T-cell (primary cell): ENCODE measurements around the gene DSN1. TPM values are rescaled to one million over a fixed set of nuclear protein-coding genes. Genes with fewer than 3 reads are reported as not detected.
A peak's percentile ranks its signal among the peaks of the same experiment; 100 is the strongest.

Source experiments
- ATAC-seq, 4 experiments: fragments of 200-7000 bp in 3 of 4; fragments of 150-1000 bp in 1 of 4; cut with Tn5 transposase; replicated peaks in 1 of 4; 1 replicate in 3 of 4; 2 replicates in 1 of 4; pipeline ENCODE4 v1.10.0; 2021; ENCODE audit warnings: moderate library complexity in 3 of 4, mild to moderate bottlenecking in 2 of 4, moderate number of reproducible peaks in 1 of 4
- CTCF ChIA-PET, 2 donors: fragments of 300-600 bp; sonication (Branson Sonifier 250); formaldehyde crosslinking; loops; one replicate each; lab custom pipeline; 2022; ENCODE audit warnings: antibody characterized with exemption in 2 of 2; lab: Charles Lee
- POLR2A ChIA-PET, 2 donors: fragments of 300-600 bp; sonication (Branson Sonifier 250); formaldehyde crosslinking; loops; one replicate each; lab custom pipeline; 2022; ENCODE audit warnings: antibody characterized with exemption in 2 of 2; lab: Charles Lee
- DNase-seq, 35 experiments: peaks; one replicate each; pipeline versions ENCODE4 v3.0.0 to v3.0.0-alpha.2; 2013 to 2023
- H3K27ac ChIP-seq: one replicate; pipeline ENCODE4 v1.5.1; 2013; ENCODE audit warnings: low read length
- H3K27me3 ChIP-seq, 2 experiments: replicated peaks in 1 of 2; 1 replicate in 1 of 2; 2 replicates in 1 of 2; pipeline versions ENCODE4 v1.6.1 to v1.7.0; 2013; ENCODE audit warnings: low read length in 1 of 2, mixed read lengths in 1 of 2; ENCODE audit not compliant: control insufficient read depth in 2 of 2, insufficient read depth in 2 of 2; ENCODE audit errors: extremely low read depth in 1 of 2
- H3K36me3 ChIP-seq, 2 donors: 1 replicate in 1 of 2; 2 replicates in 1 of 2; pipeline versions ENCODE4 v1.6.1 to v1.7.0; 2013; ENCODE audit warnings: low read length in 1 of 2; ENCODE audit not compliant: control insufficient read depth in 2 of 2, insufficient read depth in 1 of 2; ENCODE audit errors: extremely low read depth in 1 of 2
- H3K4me1 ChIP-seq, 2 experiments: 1 replicate in 1 of 2; 2 replicates in 1 of 2; pipeline versions ENCODE4 v1.6.1 to v1.7.0; 2013; ENCODE audit warnings: low read length in 2 of 2, mixed read lengths in 1 of 2; ENCODE audit not compliant: insufficient read depth in 2 of 2, control insufficient read depth in 1 of 2; ENCODE audit errors: extremely low read depth in 1 of 2
- H3K4me3 ChIP-seq, 2 donors: 1 replicate in 1 of 2; 2 replicates in 1 of 2; pipeline versions ENCODE4 v1.5.1 to v1.7.0; 2013; ENCODE audit warnings: mild to moderate bottlenecking in 2 of 2, low read length in 1 of 2, moderate library complexity in 1 of 2; ENCODE audit not compliant: control insufficient read depth in 1 of 2; ENCODE audit errors: extremely low read depth in 1 of 2
- H3K9me3 ChIP-seq: 2 replicates; pipeline ENCODE4 v1.7.0; 2013
- H3K27ac Mint-ChIP-seq, 2 donors: one replicate each; pipeline ENCODE4 v1.8.0; 2020 to 2021; ENCODE audit warnings: mild to moderate bottlenecking in 2 of 2, mixed read lengths in 2 of 2
- H3K27me3 Mint-ChIP-seq, 2 donors: one replicate each; pipeline ENCODE4 v1.8.0; 2021 to 2022; ENCODE audit warnings: mixed read lengths in 2 of 2
- H3K36me3 Mint-ChIP-seq: one replicate; pipeline ENCODE4 v1.8.0; 2021; ENCODE audit warnings: mixed read lengths
- H3K4me1 Mint-ChIP-seq, 3 donors: one replicate each; pipeline ENCODE4 v1.8.0; 2020 to 2022; ENCODE audit warnings: mixed read lengths in 3 of 3, mild to moderate bottlenecking in 1 of 3
- H3K4me3 Mint-ChIP-seq, 3 donors: one replicate each; pipeline ENCODE4 v1.8.0; 2020 to 2022; ENCODE audit warnings: mild to moderate bottlenecking in 3 of 3, mixed read lengths in 3 of 3, moderate library complexity in 3 of 3
- H3K9me3 Mint-ChIP-seq, 3 donors: one replicate each; pipeline ENCODE4 v1.8.0; 2020 to 2022; ENCODE audit warnings: mixed read lengths in 3 of 3
- WGBS: methylation state at CpG from one replicate; pipeline ENCODE4 v1.1.5; 2013; ENCODE audit warnings: missing lambda C conversion rate; ENCODE audit not compliant: insufficient coverage; 5-methylcytosine and 5-hydroxymethylcytosine counted together
- total RNA-seq, 35 experiments: library from RNA in 6 of 35; stranded (reverse) in 6 of 35; fragments of 120-200 nt in 1 of 35; gene quantifications; one replicate each; pipeline versions ENCODE4 v1.2.1 to v1.2.4 and lab custom pipeline; 2013 to 2026

DSN1 gene
- total RNA-seq, 5 donors from 2014 or later (not counting 1 experiment from before 2014, with no cell fraction given): 10.1 to 13.6 (median 11.1) TPM

DNA sequence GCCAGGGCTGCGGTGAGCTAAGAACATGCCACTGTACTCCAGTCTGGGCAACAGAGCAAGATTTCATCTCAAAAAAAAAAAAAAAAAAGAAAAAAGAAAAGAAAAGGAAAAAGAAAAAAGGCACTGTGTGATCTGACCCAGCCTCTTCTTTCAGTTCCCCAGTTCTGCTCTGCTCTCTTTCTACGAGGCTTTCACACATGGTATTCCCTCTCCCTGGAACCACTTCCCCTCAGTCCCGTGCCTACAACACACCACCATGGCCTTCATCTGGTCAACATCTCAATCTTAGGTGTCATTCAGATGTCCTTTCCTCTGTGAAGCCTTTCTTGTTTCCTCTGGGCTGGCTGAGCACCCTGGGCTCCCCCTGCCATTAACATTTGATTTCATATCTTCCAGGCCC lies 2.3 kb upstream of the DSN1 start:
- Histone ChIP-seq H3K36me3 (no peaks in the 10 kb centered on the region), H3K4me1 (peaks cover 2 to 21% of the 10 kb centered on the region in 2 experiments), H3K27me3 (peaks cover 0 to 4% of the 10 kb centered on the region in 2 experiments), H3K4me3 (no peak overlapping the region), H3K27ac (no peak overlapping the region), H3K9me3 (no peaks in the 10 kb centered on the region)
- Mint-ChIP-seq H3K4me3 (peak overlapping the region; percentile 3 to 26 (median 22)), H3K9me3 (no peaks in the 10 kb centered on the region), H3K27ac (peak overlapping the region in 1 of 2 donors; percentile 34), H3K36me3 (peaks cover 2% of the 10 kb centered on the region), H3K27me3 (peaks cover 0 to 2% of the 10 kb centered on the region in 2 donors), H3K4me1 (peaks cover 18 to 20% (median 19%) of the 10 kb centered on the region in 3 donors)
- WGBS: 78% methylated on average over 3 of the region's 3 CpGs
- CTCF ChIA-PET: no interaction called here
- DNase-seq: no peak
- no peak for ATAC-seq
- POLR2A ChIA-PET: interaction anchor here in 1 of 2 donors (0.6 kb wide), 1 partner anchor 257 kb away, joined by 8 read pairs; no protein-coding TSS in a partner anchor

DNA sequence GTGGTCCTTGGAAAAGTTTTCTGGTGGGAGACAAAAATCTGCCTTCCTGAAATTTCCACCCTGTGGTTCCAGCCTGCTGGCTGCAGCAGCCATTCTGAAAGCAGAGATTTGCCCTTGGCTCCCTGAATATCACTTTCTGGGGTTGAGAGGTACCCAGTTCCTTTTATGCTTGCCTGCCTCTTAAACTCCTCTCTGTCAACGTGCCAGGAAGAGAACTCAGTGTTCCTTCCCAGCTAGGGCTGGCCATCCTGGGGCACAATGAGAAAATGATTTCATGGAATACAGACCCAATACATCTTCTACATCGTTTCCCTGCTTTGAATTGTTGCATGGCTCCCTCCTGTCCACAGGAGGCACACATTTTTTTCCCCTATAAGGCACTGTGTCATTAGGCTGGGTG lies 1.6 kb upstream of the DSN1 start:
- peaks cover 0 to 2% of the 10 kb centered on the region in 2 donors for H3K27me3 Mint-ChIP-seq

DNA sequence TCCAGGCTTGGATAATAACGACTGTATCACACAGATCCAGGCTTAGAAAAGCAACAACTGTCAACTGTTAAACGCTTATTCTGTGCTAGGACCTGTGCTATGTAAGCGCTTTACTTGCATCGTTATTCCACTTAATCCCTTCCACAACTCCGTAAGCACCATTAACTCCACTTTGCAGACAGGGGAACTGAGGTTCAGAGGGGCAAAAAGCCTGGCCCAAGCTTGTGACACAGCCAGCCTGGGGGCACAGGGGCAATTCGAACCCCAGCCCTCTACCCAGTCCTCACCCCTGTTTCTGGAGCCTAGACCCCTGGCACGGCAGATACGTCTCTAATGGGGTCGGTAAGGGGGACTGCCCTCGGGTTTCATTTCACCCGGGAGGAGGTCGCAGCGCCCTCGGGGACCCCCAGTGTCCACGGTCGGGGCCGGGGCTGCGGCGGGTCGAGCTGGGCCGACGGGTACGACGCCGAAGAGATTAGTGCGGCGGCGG lies 411 bp downstream of the DSN1 start:
- ATAC-seq: peak in 1 of 4 experiments; percentile 38
- CTCF ChIA-PET: interaction anchor here (0.6 to 1.8 kb wide), 8 partner anchors 18 to 617 kb away, joined by 3 to 13 read pairs (median 4); partner anchors contain the start of genes NDRG3 (in 1 of the 2) and RAB5IF (in 1 of the 2)
- H3K36me3 Mint-ChIP-seq: peaks cover 2% of the 10 kb centered on the region
- peaks cover 18 to 23% (median 19%) of the 10 kb centered on the region in 3 donors for H3K4me1 Mint-ChIP-seq
- peak overlapping the region; percentile 83 to 99 (median 97) for H3K4me3 Mint-ChIP-seq
- no peaks in the 10 kb centered on the region for H3K9me3 Mint-ChIP-seq
- WGBS: 3% methylated on average over 27 of the region's 28 CpGs
- peak overlapping the region; percentile 94 for H3K27ac ChIP-seq
- peaks cover 0 to 1% of the 10 kb centered on the region in 2 experiments for H3K27me3 ChIP-seq
- H3K36me3 ChIP-seq: peaks cover 0 to 4% of the 10 kb centered on the region in 2 donors
- peak in 2 of 35 experiments; percentile 5 to 23 for DNase-seq
- peak overlapping the region; percentile 15 to 99 for H3K27ac Mint-ChIP-seq
- no peaks in the 10 kb centered on the region for H3K9me3 ChIP-seq
- peaks cover 2 to 21% of the 10 kb centered on the region in 2 experiments for H3K4me1 ChIP-seq
- POLR2A ChIA-PET: no interaction called here
- H3K27me3 Mint-ChIP-seq: peaks cover 0 to 2% of the 10 kb centered on the region in 2 donors
- H3K4me3 ChIP-seq: peak overlapping the region; percentile 95 to 96

More for the DNA sequence above, 1.6 kb upstream of the DSN1 start:
- ATAC-seq (no peak), DNase-seq (no peak)
- Histone ChIP-seq H3K9me3 (no peaks in the 10 kb centered on the region), H3K27ac (no peak overlapping the region), H3K36me3 (peaks cover 0 to 2% of the 10 kb centered on the region in 2 donors), H3K4me3 (no peak overlapping the region), H3K27me3 (peaks cover 0 to 4% of the 10 kb centered on the region in 2 experiments), H3K4me1 (peaks cover 2 to 21% of the 10 kb centered on the region in 2 experiments)
- CTCF ChIA-PET: no interaction called here
- WGBS: no CpG with 5 or more reads among the region's 2 CpGs
- Mint-ChIP-seq H3K4me3 (peak overlapping the region; percentile 83 to 99 (median 97)), H3K36me3 (peaks cover 2% of the 10 kb centered on the region), H3K4me1 (peaks cover 18 to 23% (median 19%) of the 10 kb centered on the region in 3 donors), H3K9me3 (no peaks in the 10 kb centered on the region), H3K27ac (peak overlapping the region in 1 of 2 donors; percentile 58)
- POLR2A ChIA-PET: interaction anchor here in 1 of 2 donors (0.6 kb wide), 1 partner anchor 257 kb away, joined by 8 read pairs; no protein-coding TSS in a partner anchor

DNA sequence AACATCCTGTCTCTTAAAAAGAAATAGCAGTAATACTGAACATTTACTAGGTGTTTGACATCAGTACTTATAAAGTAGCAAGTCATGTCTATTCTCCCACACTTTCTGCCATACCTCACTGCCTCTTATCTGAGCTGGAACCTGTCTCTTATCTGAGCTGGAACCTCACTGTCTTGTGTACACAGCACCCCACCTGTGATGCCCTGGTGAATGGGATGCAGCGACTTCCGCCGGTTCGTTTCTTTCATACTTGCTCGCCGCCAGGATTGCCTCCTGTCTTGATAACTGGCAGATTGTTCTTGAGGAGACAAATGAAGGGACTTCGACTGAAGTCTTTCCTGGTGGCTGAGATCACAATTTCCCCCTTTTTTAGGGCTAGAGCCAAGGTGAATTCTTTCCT lies 2.9 kb downstream of the DSN1 start:
- Mint-ChIP-seq H3K27ac (no peak overlapping the region), H3K27me3 (peaks cover 0 to 2% of the 10 kb centered on the region in 2 donors), H3K4me3 (peak overlapping the region in 1 of 3 donors; percentile 4), H3K36me3 (peaks cover 2% of the 10 kb centered on the region), H3K9me3 (no peaks in the 10 kb centered on the region), H3K4me1 (peaks cover 18 to 23% (median 19%) of the 10 kb centered on the region in 3 donors)
- Histone ChIP-seq H3K4me3 (no peak overlapping the region), H3K4me1 (peaks cover 2 to 21% of the 10 kb centered on the region in 2 experiments), H3K27ac (no peak overlapping the region), H3K36me3 (peaks cover 0 to 6% of the 10 kb centered on the region in 2 donors), H3K9me3 (no peaks in the 10 kb centered on the region), H3K27me3 (no peaks in the 10 kb centered on the region)
- ChIA-PET CTCF (no interaction called here), POLR2A (no interaction called here)
- DNase-seq (no peak), ATAC-seq (no peak)
- WGBS: no CpG with 5 or more reads among the region's 7 CpGs

- peaks cover 0 to 6% of the 10 kb centered on the region in 2 donors for H3K36me3 ChIP-seq
- Mint-ChIP-seq H3K9me3 (no peaks in the 10 kb centered on the region), H3K27me3 (peaks cover 0 to 2% of the 10 kb centered on the region in 2 donors), H3K4me3 (no peak overlapping the region), H3K36me3 (peaks cover 2% of the 10 kb centered on the region), H3K27ac (no peak overlapping the region), H3K4me1 (peaks cover 13 to 20% (median 14%) of the 10 kb centered on the region in 3 donors)
- ChIA-PET CTCF (interaction anchor here in 1 of 2 donors (2.2 kb wide), 1 partner anchor 14 kb away, joined by 7 read pairs; no protein-coding TSS in a partner anchor), POLR2A (interaction anchor here (0.5 to 0.6 kb wide), 2 partner anchors 66 to 151 kb away, joined by 3 to 5 read pairs; no protein-coding TSS in a partner anchor)
- ATAC-seq (no peak), DNase-seq (no peak)
- H3K27ac ChIP-seq: no peak overlapping the region
- H3K4me3 ChIP-seq: no peak overlapping the region
- H3K27me3 ChIP-seq: no peaks in the 10 kb centered on the region
- H3K4me1 ChIP-seq: peaks cover 2 to 10% of the 10 kb centered on the region in 2 experiments
- no peaks in the 10 kb centered on the region for H3K9me3 ChIP-seq
- no CpG with 5 or more reads among the region's 5 CpGs for WGBS
Observed at GRCh38 chr20:36768768-36769430, 4.7 kb downstream of the DSN1 start.

- DNase-seq: no peak
- Mint-ChIP-seq H3K27ac (peak overlapping the region in 1 of 2 donors; percentile 11), H3K4me3 (no peak overlapping the region), H3K27me3 (no peaks in the 10 kb centered on the region), H3K9me3 (no peaks in the 10 kb centered on the region), H3K4me1 (peaks cover 0 to 6% (median 0%) of the 10 kb centered on the region in 3 donors), H3K36me3 (peaks cover 15% of the 10 kb centered on the region)
- H3K4me1 ChIP-seq: no peaks in the 10 kb centered on the region
- H3K27ac ChIP-seq: no peak overlapping the region
- H3K36me3 ChIP-seq: peaks cover 0 to 6% of the 10 kb centered on the region in 2 donors
- ChIA-PET CTCF (no interaction called here), POLR2A (no interaction called here)
- WGBS: 100% methylated on average over 1 of the region's 4 CpGs
- H3K9me3 ChIP-seq: no peaks in the 10 kb centered on the region
- no peaks in the 10 kb centered on the region for H3K27me3 ChIP-seq
- no peak overlapping the region for H3K4me3 ChIP-seq
- ATAC-seq: no peak
Observed at GRCh38 chr20:36761125-36761524, 12.4 kb downstream of the DSN1 start.
